HG03135 (cell line): ENCODE results near the gene L1TD1.
"Not testable (repeated sequence)": the region's sequence is repeated elsewhere in the genome, so short reads cannot be mapped to it uniquely, and the experiment has no call there.

Source experiments
- ATAC-seq: cut with Tn5 transposase; IDR thresholded peaks from one replicate; pipeline ENCODE4 v1.9.1; 2021; ENCODE audit warnings: mild to moderate bottlenecking, moderate library complexity; ENCODE audit not compliant: unreplicated experiment

Gene L1TD1

GRCh38 chr1:62198781-62199125 is 4.1 kb downstream of the L1TD1 start:
- no peak for ATAC-seq

- ATAC-seq: no peak
These were observed 12.5 kb downstream of the L1TD1 start for GRCh38 chr1:62207187-62207586.

- ATAC-seq: no peak
These were observed 13.4 kb downstream of the L1TD1 start for GRCh38 chr1:62208087-62208486.

- ATAC-seq: no peak
These were observed 14.3 kb downstream of the L1TD1 start for GRCh38 chr1:62208970-62209369.

GRCh38 chr1:62209931-62210595 is 15.4 kb downstream of the L1TD1 start:
- no peak for ATAC-seq

- ATAC-seq: no peak
These were observed 16.3 kb downstream of the L1TD1 start for GRCh38 chr1:62210960-62211359.

- ATAC-seq: no peak
These were observed 17.8 kb downstream of the L1TD1 start for GRCh38 chr1:62212411-62212810.

- ATAC-seq: no peak
These were observed 18.6 kb downstream of the L1TD1 start for GRCh38 chr1:62213075-62213914.

- no peak for ATAC-seq
These were observed 24.0 kb downstream of the L1TD1 start for GRCh38 chr1:62218604-62219003.

GRCh38 chr1:62220456-62220855 is 25.8 kb downstream of the L1TD1 start:
- ATAC-seq: not testable (repeated sequence)

GRCh38 chr1:62221171-62221570 is 26.5 kb downstream of the L1TD1 start:
- no peak for ATAC-seq

- ATAC-seq: no peak
These were observed 27.7 kb downstream of the L1TD1 start for GRCh38 chr1:62222321-62222720.

GRCh38 chr1:62224182-62224581 is 29.5 kb downstream of the L1TD1 start:
- ATAC-seq: no peak

GRCh38 chr1:62227496-62227895 is 32.8 kb downstream of the L1TD1 start:
- ATAC-seq: no peak

- no peak for ATAC-seq
These were observed 33.7 kb downstream of the L1TD1 start for GRCh38 chr1:62228136-62228882.

GRCh38 chr1:62228883-62229187 is 34.2 kb downstream of the L1TD1 start:
- ATAC-seq: no peak

GRCh38 chr1:62229468-62229867 is 34.8 kb downstream of the L1TD1 start:
- ATAC-seq: no peak

- no peak for ATAC-seq
These were observed 35.3 kb downstream of the L1TD1 start for GRCh38 chr1:62229932-62230331.

GRCh38 chr1:62230718-62231117 is 36.1 kb downstream of the L1TD1 start:
- ATAC-seq: no peak

GRCh38 chr1:62232871-62233278 is 38.2 kb downstream of the L1TD1 start:
- no peak for ATAC-seq

GRCh38 chr1:62233926-62234450 is 39.3 kb downstream of the L1TD1 start:
- ATAC-seq: no peak

GRCh38 chr1:62234688-62235087 is 40.0 kb downstream of the L1TD1 start:
- ATAC-seq: no peak
